Activated T-helper 17 cell treated with anti-CD3 and anti-CD28 coated beads, Interleukin-2, amount 50 U/mL, for 72 hours (primary cell): ENCODE data around the gene MAN1C1. TPM values are rescaled to one million over a fixed set of nuclear protein-coding genes. Genes with fewer than 3 reads are reported as not detected.
"Not testable (repeated sequence)": the region's sequence is repeated elsewhere in the genome, so short reads cannot be mapped to it uniquely, and the experiment has no call there.

Experiments used
- ATAC-seq: fragments of 150-1000 bp; cut with Tn5 transposase; replicated peaks from 2 replicates; pipeline ENCODE4 v1.10.0; 2021; ENCODE audit warnings: mild to moderate bottlenecking, moderate library complexity
- H3K27ac Mint-ChIP-seq: one replicate; pipeline ENCODE4 v1.8.0; 2022; ENCODE audit warnings: mixed read lengths
- H3K27me3 Mint-ChIP-seq: one replicate; pipeline ENCODE4 v1.8.0; 2022; ENCODE audit warnings: mixed read lengths
- H3K36me3 Mint-ChIP-seq: one replicate; pipeline ENCODE4 v1.8.0; 2022; ENCODE audit warnings: low read depth, mild to moderate bottlenecking, mixed read lengths
- H3K4me1 Mint-ChIP-seq: one replicate; pipeline ENCODE4 v1.8.0; 2022; ENCODE audit warnings: mixed read lengths
- H3K4me3 Mint-ChIP-seq: one replicate; pipeline ENCODE4 v1.8.0; 2022; ENCODE audit warnings: mild to moderate bottlenecking, mixed read lengths
- H3K9me3 Mint-ChIP-seq: one replicate; pipeline ENCODE4 v1.8.0; 2022; ENCODE audit warnings: mixed read lengths
- total RNA-seq, 2 donors: library from RNA; stranded (reverse); gene quantifications; one replicate each; pipeline ENCODE4 v1.2.3, GENCODE V29; 2022

MAN1C1 gene
- total RNA-seq, 2 donors from 2014 or later = 6.2 to 7.7 TPM

- Mint-ChIP-seq H3K27ac (peak overlapping the region; percentile 36), H3K9me3 (no peaks in the 10 kb centered on the region), H3K4me3 (peak overlapping the region; percentile 33), H3K36me3 (no peaks in the 10 kb centered on the region), H3K4me1 (peaks cover 25% of the 10 kb centered on the region), H3K27me3 (no peaks in the 10 kb centered on the region)
- no peak for ATAC-seq
Measured at GRCh38 chr1:25731148-25731547, 114.6 kb downstream of the MAN1C1 start.

DNA sequence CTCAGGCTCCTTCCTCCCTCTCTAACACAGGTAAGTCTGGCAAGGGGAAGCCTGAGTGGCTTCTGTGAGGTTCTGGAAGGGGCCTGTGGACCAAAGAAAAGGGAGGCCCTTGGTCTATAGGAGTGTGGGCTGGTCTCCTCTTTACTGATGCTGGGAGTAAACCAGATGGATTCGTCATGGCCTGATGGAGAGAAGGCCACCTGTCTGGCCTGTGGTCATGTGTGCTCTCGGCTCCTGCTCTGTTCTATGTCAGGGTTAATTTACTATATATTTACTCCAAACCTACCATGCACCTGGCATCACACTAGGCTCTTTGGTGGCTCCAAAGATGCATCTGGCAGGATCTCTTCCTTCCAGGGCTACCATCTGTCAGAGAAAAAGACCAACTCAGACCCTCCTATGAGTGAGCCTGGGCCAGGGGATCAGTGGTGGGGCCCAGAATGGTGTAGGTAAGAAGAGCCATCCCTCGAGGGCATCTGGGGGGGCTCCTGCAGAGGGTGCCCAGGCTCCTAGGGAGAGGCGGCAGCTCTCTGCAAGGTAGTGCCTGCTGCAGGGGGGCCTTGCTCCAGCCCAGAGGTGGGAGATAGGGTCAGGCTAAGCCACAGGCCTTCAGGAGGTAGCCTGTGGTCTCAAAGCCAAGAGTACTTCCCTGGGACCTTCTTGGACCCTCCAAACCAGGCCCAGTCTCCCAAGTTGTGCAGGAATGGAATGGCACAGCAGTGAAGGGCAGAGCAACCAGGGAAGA lies 115.2 kb downstream of the MAN1C1 start:
- Mint-ChIP-seq H3K27me3 (no peaks in the 10 kb centered on the region), H3K9me3 (no peaks in the 10 kb centered on the region), H3K36me3 (no peaks in the 10 kb centered on the region), H3K4me3 (no peak overlapping the region), H3K4me1 (peaks cover 25% of the 10 kb centered on the region), H3K27ac (no peak overlapping the region)
- no peak for ATAC-seq

- H3K27me3 Mint-ChIP-seq = no peaks in the 10 kb centered on the region
- ATAC-seq = no peak
- no peaks in the 10 kb centered on the region for H3K36me3 Mint-ChIP-seq
- H3K4me1 Mint-ChIP-seq = peaks cover 21% of the 10 kb centered on the region
- H3K9me3 Mint-ChIP-seq = no peaks in the 10 kb centered on the region
- no peak overlapping the region for H3K27ac Mint-ChIP-seq
- no peak overlapping the region for H3K4me3 Mint-ChIP-seq
Measured at GRCh38 chr1:25732821-25733220, 116.2 kb downstream of the MAN1C1 start.

- H3K36me3 Mint-ChIP-seq = no peaks in the 10 kb centered on the region
- H3K27me3 Mint-ChIP-seq = no peaks in the 10 kb centered on the region
- H3K4me3 Mint-ChIP-seq = no peak overlapping the region
- no peak for ATAC-seq
- H3K9me3 Mint-ChIP-seq = no peaks in the 10 kb centered on the region
- no peak overlapping the region for H3K27ac Mint-ChIP-seq
- peaks cover 21% of the 10 kb centered on the region for H3K4me1 Mint-ChIP-seq
Measured at GRCh38 chr1:25733271-25733670, 116.7 kb downstream of the MAN1C1 start.

DNA sequence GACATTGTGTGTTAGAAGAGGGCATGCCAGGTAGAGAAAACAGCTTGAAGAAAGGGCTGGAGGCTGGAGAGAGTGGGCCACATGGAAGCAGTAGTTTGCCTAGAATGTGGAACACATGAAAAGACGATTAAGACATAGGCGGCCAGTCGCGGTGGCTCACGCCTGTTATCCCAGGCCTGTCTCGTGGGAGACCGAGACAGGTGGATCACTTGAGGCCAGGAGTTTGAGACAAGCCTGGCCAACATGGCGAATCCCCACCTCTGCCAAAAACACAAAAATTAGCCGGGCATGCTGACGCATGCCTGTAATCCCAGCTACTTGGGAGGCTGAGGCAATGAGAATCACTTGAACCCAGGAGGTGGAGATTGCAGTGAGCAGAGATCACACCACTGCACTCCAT lies 118.4 kb downstream of the MAN1C1 start:
- not testable (repeated sequence) for ATAC-seq, H3K27me3 Mint-ChIP-seq

GRCh38 chr1:25735956-25736529 lies 119.5 kb downstream of the MAN1C1 start:
- H3K27me3 Mint-ChIP-seq = no peaks in the 10 kb centered on the region
- H3K27ac Mint-ChIP-seq = no peak overlapping the region
- no peak overlapping the region for H3K4me3 Mint-ChIP-seq
- no peak for ATAC-seq
- H3K4me1 Mint-ChIP-seq = peaks cover 19% of the 10 kb centered on the region
- no peaks in the 10 kb centered on the region for H3K36me3 Mint-ChIP-seq
- H3K9me3 Mint-ChIP-seq = no peaks in the 10 kb centered on the region

More for the DNA sequence above, 118.4 kb downstream of the MAN1C1 start:
- not testable (repeated sequence) for H3K36me3 Mint-ChIP-seq, H3K4me3 Mint-ChIP-seq, H3K9me3 Mint-ChIP-seq, H3K27ac Mint-ChIP-seq
- H3K4me1 Mint-ChIP-seq = peaks cover 18% of the 10 kb centered on the region

DNA sequence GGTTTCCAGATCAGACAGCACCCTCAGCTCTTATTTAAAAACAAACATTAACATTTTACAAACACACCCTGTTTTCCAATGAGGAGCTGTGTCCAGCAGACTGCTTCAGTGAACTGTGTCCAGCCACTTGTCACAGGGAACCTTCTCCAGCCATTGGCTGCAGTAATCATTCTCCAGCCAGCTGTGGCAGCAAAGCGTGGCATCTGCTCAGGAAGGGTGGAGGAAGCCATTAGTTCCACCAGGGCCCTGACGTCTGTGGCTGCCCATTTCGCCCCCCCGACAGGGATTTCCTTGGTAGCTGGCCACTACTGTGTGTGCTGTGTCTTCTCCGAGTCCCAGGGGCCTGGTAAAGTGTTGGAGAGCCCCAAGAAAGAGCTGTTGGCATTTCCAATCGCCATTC lies 120.5 kb downstream of the MAN1C1 start:
- H3K4me3 Mint-ChIP-seq = no peak overlapping the region
- H3K36me3 Mint-ChIP-seq = no peaks in the 10 kb centered on the region
- ATAC-seq = no peak
- no peak overlapping the region for H3K27ac Mint-ChIP-seq
- H3K9me3 Mint-ChIP-seq = no peaks in the 10 kb centered on the region
- peaks cover 14% of the 10 kb centered on the region for H3K4me1 Mint-ChIP-seq
- H3K27me3 Mint-ChIP-seq = no peaks in the 10 kb centered on the region

DNA sequence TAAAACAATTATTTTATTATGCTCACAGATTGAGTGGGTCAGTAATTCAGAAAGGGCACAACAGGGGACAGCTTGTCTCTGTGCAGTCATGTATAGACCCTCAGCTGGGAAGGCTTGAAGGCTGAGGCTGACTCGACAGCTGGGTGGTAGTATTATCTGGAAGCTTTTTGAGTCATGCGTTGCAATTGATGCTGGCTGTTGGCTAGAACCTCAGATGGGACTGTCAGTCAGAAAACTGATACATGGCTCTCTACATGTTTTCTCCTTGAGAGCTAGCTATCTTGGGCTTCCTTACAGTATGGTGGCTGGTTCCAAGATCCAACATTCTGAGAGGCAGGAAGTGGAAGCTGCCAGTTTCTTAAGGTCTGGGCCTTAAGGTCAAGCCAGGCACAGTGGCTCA lies 121.9 kb downstream of the MAN1C1 start:
- H3K4me1 Mint-ChIP-seq = peaks cover 10% of the 10 kb centered on the region
- H3K4me3 Mint-ChIP-seq = no peak overlapping the region
- no peaks in the 10 kb centered on the region for H3K27me3 Mint-ChIP-seq
- ATAC-seq = no peak
- H3K27ac Mint-ChIP-seq = no peak overlapping the region
- no peaks in the 10 kb centered on the region for H3K9me3 Mint-ChIP-seq
- H3K36me3 Mint-ChIP-seq = no peaks in the 10 kb centered on the region

- no peak overlapping the region for H3K4me3 Mint-ChIP-seq
- H3K9me3 Mint-ChIP-seq = no peaks in the 10 kb centered on the region
- H3K27ac Mint-ChIP-seq = peak overlapping the region; percentile 40
- peaks cover 10% of the 10 kb centered on the region for H3K4me1 Mint-ChIP-seq
- no peak for ATAC-seq
- no peaks in the 10 kb centered on the region for H3K27me3 Mint-ChIP-seq
- no peaks in the 10 kb centered on the region for H3K36me3 Mint-ChIP-seq
Measured at GRCh38 chr1:25739341-25739740, 122.8 kb downstream of the MAN1C1 start.

DNA sequence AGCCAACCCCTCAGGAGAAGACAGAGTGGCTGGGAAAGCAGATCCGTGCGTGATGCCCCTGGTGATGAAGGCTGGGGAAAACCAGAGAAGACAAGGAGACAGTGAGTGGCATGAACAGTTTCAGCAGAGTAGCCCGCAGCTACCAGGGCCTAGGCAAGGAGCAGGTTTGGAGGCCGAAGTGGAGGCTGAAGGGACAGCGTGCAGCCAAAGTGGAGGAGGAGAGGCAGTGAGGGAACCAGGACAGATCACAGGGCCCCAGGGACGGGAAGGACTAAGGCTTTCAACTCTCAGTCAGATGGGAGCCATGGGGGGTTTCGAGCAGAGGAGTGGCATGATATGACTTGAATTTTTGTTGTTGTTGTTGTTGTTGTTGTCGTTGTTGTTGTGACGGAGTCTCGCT lies 123.5 kb downstream of the MAN1C1 start:
- no peaks in the 10 kb centered on the region for H3K36me3 Mint-ChIP-seq
- ATAC-seq = no peak
- H3K4me3 Mint-ChIP-seq = no peak overlapping the region
- no peaks in the 10 kb centered on the region for H3K9me3 Mint-ChIP-seq
- peak overlapping the region; percentile 40 for H3K27ac Mint-ChIP-seq
- no peaks in the 10 kb centered on the region for H3K27me3 Mint-ChIP-seq
- peaks cover 10% of the 10 kb centered on the region for H3K4me1 Mint-ChIP-seq

DNA sequence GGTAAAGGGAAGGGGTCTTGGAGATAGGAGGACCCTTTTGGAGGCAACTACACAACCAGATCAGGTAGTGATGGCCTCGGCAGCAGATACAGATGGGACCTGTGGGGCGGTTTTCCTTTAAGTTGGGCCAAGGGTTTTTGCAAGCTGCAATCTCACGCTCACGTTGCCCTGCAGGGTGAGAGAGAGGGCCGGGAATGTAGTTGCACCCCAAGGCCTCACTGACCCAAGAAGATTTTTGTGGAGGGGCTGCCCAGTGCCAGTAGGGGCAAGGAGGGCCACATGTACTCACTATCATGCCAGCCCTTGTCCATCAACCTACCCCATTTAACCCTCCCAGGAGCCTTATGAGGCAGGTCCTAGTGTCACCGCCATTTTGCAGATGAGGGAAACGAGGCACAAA lies 125.7 kb downstream of the MAN1C1 start:
- H3K27ac Mint-ChIP-seq = no peak overlapping the region
- H3K36me3 Mint-ChIP-seq = no peaks in the 10 kb centered on the region
- H3K27me3 Mint-ChIP-seq = no peaks in the 10 kb centered on the region
- H3K9me3 Mint-ChIP-seq = no peaks in the 10 kb centered on the region
- no peak overlapping the region for H3K4me3 Mint-ChIP-seq
- H3K4me1 Mint-ChIP-seq = peaks cover 10% of the 10 kb centered on the region
- ATAC-seq = no peak

DNA sequence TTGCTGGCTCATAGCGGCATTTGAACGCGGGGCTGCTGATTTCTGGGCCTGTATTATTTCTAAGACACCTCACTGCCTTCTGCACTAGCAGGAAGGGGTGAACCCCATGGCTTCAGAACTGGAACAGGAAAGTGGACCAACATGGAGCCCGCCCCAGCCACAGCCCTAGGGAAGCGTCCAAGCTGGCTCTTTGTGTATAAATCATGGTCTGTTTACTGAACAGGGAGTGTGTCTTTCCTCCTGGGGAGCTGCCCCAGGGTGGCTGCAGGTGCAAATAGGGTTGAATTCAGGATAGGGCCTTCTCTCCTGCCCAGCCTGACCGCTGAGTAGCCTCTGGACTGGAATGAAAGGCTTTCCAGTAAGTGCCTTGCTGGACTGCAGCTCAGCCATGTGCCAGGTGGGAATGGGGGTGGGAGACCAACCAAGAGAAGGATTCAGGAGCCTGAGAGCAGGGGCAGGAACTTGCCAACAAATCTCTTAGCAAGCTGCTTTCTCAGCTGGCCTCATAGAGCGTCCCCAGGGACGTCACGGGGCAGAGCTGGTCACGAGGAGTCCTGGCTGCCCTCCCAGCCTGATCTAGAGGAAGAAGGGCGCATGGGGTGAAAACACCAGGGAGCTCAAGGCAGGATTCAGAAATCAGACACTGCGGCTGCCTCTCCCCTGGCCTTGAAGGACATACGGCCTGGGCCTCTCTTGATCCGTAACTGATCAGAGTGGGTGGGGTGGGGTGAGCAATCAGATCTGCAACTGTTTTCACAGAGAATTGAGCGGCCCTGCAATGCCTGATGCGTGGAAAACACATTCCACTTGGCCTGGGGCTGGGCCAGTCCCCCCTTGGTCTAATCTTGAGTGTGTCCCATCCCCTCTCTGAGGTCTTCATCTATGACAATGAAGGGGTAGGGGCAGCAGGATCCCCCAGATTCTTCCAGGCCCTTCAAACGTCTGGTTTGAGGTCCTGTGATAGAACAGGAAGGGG lies 126.9 kb downstream of the MAN1C1 start:
- H3K27me3 Mint-ChIP-seq = no peaks in the 10 kb centered on the region
- no peaks in the 10 kb centered on the region for H3K36me3 Mint-ChIP-seq
- no peak for ATAC-seq
- H3K4me3 Mint-ChIP-seq = no peak overlapping the region
- peaks cover 10% of the 10 kb centered on the region for H3K4me1 Mint-ChIP-seq
- no peaks in the 10 kb centered on the region for H3K9me3 Mint-ChIP-seq
- H3K27ac Mint-ChIP-seq = no peak overlapping the region

DNA sequence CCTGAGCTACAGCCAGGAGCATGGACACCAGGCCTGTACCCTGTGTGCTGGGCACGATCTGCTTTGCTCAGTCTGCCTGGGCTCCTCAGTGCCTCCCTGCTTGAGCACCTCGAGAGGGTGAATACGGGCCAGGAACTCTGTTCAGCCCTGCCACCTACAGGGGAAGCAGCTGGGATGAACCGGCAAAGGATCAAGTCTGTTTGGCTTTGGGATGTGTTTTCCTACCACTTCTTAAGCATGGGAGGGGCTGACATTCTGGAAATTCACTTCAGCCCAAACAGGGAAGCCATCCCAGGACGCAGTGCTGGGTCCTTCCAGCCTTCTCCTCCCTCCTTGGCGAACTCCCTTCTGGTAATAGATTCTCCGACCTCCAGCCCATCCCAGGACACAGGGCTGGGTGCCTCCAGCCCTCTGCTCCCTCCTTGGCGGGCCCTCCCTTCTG lies 127.6 kb downstream of the MAN1C1 start:
- no peaks in the 10 kb centered on the region for H3K9me3 Mint-ChIP-seq
- no peak for ATAC-seq
- no peak overlapping the region for H3K4me3 Mint-ChIP-seq
- H3K27me3 Mint-ChIP-seq = no peaks in the 10 kb centered on the region
- H3K36me3 Mint-ChIP-seq = no peaks in the 10 kb centered on the region
- no peak overlapping the region for H3K27ac Mint-ChIP-seq
- H3K4me1 Mint-ChIP-seq = peaks cover 10% of the 10 kb centered on the region

- H3K4me1 Mint-ChIP-seq = peaks cover 10% of the 10 kb centered on the region
- H3K27ac Mint-ChIP-seq = no peak overlapping the region
- ATAC-seq = no peak
Measured at GRCh38 chr1:25744636-25745425, 128.2 kb downstream of the MAN1C1 start.

More at GRCh38 chr1:25744636-25745425, 128.2 kb downstream of the MAN1C1 start:
- H3K9me3 Mint-ChIP-seq = no peaks in the 10 kb centered on the region
- no peak overlapping the region for H3K4me3 Mint-ChIP-seq
- no peaks in the 10 kb centered on the region for H3K36me3 Mint-ChIP-seq
- no peaks in the 10 kb centered on the region for H3K27me3 Mint-ChIP-seq
